MM.1S (cell line): ENCODE measurements around the gene SBSN.

Experiments used
- EZH2 ChIP-seq: fragments of 300-600 bp; sonication (generic); optimal IDR thresholded peaks from 2 replicates; pipeline ENCODE3; 2017; ENCODE audit warnings: low read depth, mild to moderate bottlenecking, antibody characterized with exemption, low read length, mixed read lengths
- TF ChIP-seq, protein P1 (sequence below): fragments of 300-600 bp; sonication (generic); IDR thresholded peaks from 2 replicates; pipeline ENCODE4 v1.5.1; 2016; ENCODE audit warnings: antibody characterized with exemption, low read length, mixed read lengths

DNA sequence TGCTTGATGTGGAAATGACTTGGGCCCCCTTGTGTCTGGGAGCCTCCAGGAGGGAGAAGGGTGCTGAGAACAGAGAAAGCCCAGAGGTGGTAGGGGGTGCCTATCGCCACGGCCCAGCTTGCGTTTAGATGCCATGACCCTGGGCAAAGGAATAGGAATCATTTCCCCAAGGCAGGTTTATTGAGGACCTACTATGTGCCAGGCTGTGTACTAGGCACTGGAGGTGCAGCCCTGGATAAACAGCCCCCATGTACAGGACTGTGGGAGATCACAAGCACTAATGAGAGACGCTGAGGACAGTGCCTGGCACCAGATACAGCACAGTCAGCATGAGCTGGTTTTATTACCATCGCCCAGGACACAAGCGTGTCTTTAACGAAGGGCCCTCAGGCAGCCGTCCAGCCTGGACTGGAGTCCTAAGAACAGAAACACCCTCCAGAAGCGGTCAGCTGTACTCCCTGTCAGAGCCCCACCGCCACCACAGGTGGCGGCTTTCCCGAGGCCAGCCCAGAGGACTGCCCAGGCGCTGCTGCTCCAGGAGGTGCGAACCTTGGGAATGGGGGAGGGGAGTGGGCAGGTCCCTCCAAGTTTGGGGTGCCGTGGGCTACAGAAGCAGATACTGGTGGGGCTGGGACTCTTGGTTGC is 21.9 kb upstream of the SBSN start:
- TF ChIP-seq, protein P1, sequence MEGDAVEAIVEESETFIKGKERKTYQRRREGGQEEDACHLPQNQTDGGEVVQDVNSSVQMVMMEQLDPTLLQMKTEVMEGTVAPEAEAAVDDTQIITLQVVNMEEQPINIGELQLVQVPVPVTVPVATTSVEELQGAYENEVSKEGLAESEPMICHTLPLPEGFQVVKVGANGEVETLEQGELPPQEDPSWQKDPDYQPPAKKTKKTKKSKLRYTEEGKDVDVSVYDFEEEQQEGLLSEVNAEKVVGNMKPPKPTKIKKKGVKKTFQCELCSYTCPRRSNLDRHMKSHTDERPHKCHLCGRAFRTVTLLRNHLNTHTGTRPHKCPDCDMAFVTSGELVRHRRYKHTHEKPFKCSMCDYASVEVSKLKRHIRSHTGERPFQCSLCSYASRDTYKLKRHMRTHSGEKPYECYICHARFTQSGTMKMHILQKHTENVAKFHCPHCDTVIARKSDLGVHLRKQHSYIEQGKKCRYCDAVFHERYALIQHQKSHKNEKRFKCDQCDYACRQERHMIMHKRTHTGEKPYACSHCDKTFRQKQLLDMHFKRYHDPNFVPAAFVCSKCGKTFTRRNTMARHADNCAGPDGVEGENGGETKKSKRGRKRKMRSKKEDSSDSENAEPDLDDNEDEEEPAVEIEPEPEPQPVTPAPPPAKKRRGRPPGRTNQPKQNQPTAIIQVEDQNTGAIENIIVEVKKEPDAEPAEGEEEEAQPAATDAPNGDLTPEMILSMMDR: no peak
- no peak for TF ChIP-seq EZH2
